ENCODE data around the gene FGD6.
A peak's percentile ranks its signal among the peaks of the same experiment; 100 is the strongest.
"Not testable (repeated sequence)": the region's sequence is repeated elsewhere in the genome, so short reads cannot be mapped to it uniquely, and the experiment has no call there.

FGD6 gene

GRCh38 chr12:95142431-95143151 is 74.7 kb downstream of the FGD6 start:
- no peak for DNase-seq (ENCODE audit: low read depth)
- no peak for TF ChIP-seq CTCF (conservative IDR thresholded peaks at IDR 0.05; ENCODE audit: low read length)
- no peak overlapping the region for H3K4me3 ChIP-seq (ENCODE audit: low read length)

GRCh38 chr12:95141310-95141709 is 76.0 kb downstream of the FGD6 start:
- no peak for DNase-seq (ENCODE audit: low read depth)
- no peak for TF ChIP-seq CTCF (conservative IDR thresholded peaks at IDR 0.05; ENCODE audit: low read length)
- H3K4me3 ChIP-seq (ENCODE audit: low read length): no peak overlapping the region

- H3K4me3 ChIP-seq (ENCODE audit: low read length); DNase-seq (ENCODE audit: low read depth): not testable (repeated sequence)
Measured at GRCh38 chr12:95138031-95138430, 79.2 kb downstream of the FGD6 start.

- no peak for DNase-seq (ENCODE audit: low read depth)
- no peak for TF ChIP-seq CTCF (conservative IDR thresholded peaks at IDR 0.05; ENCODE audit: low read length)
- H3K4me3 ChIP-seq (ENCODE audit: low read length): no peak overlapping the region
Measured at GRCh38 chr12:95136598-95136997, 80.7 kb downstream of the FGD6 start.

GRCh38 chr12:95134085-95134484 is 83.2 kb downstream of the FGD6 start:
- no peak for TF ChIP-seq CTCF (conservative IDR thresholded peaks at IDR 0.05; ENCODE audit: low read length)
- no peak overlapping the region for H3K4me3 ChIP-seq (ENCODE audit: low read length)
- DNase-seq (ENCODE audit: low read depth): no peak

GRCh38 chr12:95131589-95132340 is 85.5 kb downstream of the FGD6 start:
- no peak for TF ChIP-seq CTCF (conservative IDR thresholded peaks at IDR 0.05; ENCODE audit: low read length)
- peak; percentile 57 for DNase-seq (ENCODE audit: low read depth)
- H3K4me3 ChIP-seq (ENCODE audit: low read length): no peak overlapping the region

GRCh38 chr12:95130096-95130495 is 87.2 kb downstream of the FGD6 start:
- H3K4me3 ChIP-seq (ENCODE audit: low read length): no peak overlapping the region
- no peak for DNase-seq (ENCODE audit: low read depth)
- TF ChIP-seq CTCF (conservative IDR thresholded peaks at IDR 0.05; ENCODE audit: low read length): no peak

All from AG10803 (cell line).